Epithelial cell of esophagus (primary cell): ENCODE measurements around the gene NTM.

Source experiments
- DNase-seq: peaks from one replicate; pipeline ENCODE4 v3.0.0; 2010; ENCODE audit warnings: low read depth
- H3K4me3 ChIP-seq: 2 replicates; pipeline ENCODE4 v1.5.1; 2011; ENCODE audit warnings: mild to moderate bottlenecking, low read length, control low read depth
- CTCF ChIP-seq: IDR thresholded peaks from 2 replicates; pipeline ENCODE4 v1.5.1; 2011; ENCODE audit warnings: low read depth, mild to moderate bottlenecking, low read length, control low read depth, inconsistent platforms; ENCODE audit not compliant: insufficient read depth; ENCODE audit errors: missing control alignments

Gene NTM

DNA sequence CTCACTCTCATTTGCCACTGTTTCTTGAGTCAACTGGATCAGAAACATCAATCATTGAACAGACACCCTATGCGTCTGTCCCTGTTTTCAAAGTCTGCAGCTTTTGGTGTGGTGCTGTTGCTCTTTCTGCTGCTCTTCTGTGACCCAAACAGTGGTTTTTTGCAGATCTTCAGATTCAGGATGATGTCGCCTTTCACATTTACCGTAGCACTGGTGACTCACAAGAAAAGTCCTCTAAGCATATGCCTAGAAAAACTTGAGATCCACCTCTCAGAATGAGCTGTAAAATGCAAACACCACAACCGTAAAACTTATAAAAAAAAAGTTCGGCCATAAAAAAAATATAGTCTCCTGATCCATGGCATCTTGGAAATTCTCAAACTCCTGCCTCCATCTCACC lies 400.4 kb downstream of the NTM start:
- no peak overlapping the region for H3K4me3 ChIP-seq
- TF ChIP-seq CTCF = no peak
- no peak for DNase-seq

GRCh38 chr11:131771471-131771870 lies 401.1 kb downstream of the NTM start:
- no peak overlapping the region for H3K4me3 ChIP-seq
- DNase-seq = no peak
- TF ChIP-seq CTCF = no peak

GRCh38 chr11:131773626-131774025 lies 403.2 kb downstream of the NTM start:
- TF ChIP-seq CTCF = no peak
- H3K4me3 ChIP-seq = no peak overlapping the region
- DNase-seq = no peak

DNA sequence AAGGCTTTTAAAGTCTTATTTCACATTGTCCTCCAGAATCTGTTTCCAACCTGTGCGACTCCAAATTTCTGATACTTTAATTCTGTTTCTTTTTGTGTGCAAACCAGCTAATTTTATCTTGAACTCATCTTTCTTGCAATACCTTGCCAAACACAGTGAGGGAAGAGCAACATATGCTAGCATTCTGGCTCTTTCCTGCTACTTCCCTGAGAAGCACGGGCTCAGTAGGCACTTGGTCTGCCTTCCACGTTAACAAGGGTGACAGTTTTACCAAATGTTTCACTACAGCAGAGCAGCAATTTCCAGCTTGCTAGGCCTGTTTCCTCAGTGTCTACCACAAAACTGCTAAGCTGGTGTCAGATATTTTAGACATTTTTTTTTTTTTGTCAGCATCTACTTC lies 405.8 kb downstream of the NTM start:
- H3K4me3 ChIP-seq = no peak overlapping the region
- no peak for DNase-seq
- TF ChIP-seq CTCF = no peak

DNA sequence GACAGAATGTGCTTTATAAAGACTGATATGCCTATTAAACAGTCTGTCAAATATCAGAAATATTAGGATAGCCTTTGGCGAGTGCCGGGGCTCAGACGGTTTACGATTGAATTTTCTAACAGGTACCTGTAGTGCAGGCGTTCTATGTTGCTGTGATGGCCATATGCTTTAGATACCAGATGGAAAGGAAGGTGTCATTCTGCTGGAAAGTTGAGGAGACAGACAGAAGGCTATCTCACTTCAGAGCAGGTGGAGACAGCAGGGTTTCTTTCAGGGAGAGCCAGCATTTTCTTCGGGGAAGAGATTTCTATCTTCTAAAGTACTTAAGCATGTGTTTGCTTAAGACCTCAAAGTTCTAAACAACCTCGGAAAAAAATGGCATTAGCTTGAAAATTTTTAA lies 415.4 kb downstream of the NTM start:
- DNase-seq = no peak
- no peak overlapping the region for H3K4me3 ChIP-seq
- no peak for TF ChIP-seq CTCF

GRCh38 chr11:131787119-131787518 lies 416.7 kb downstream of the NTM start:
- DNase-seq = no peak
- TF ChIP-seq CTCF = no peak
- H3K4me3 ChIP-seq = no peak overlapping the region

DNA sequence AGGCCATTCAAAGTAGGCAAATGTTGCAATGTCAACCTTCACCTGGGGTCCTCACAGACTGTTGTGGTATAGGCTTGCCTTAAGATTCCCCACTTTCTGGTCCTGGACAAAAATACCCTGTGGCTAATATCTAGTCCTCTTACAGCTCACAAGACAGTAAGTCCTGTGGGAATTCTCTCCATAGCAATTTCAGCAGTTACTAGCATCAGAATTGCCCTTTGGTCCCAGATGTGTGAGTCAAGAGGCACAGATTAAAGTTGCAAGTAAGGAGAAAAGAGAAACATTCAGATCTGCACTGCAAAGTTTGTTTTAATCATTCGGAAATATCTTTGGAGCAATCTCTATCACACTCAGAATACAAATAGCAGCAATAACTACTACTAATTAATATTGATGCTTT lies 420.2 kb downstream of the NTM start:
- H3K4me3 ChIP-seq = no peak overlapping the region
- no peak for DNase-seq
- TF ChIP-seq CTCF = no peak
